ENCODE measurements around the gene MICAL2. TPM values are rescaled to one million over a fixed set of nuclear protein-coding genes. Genes with fewer than 3 reads are reported as not detected.

The MICAL2 gene
- total and polyA plus RNA-seq, 2 of the 8 experiments (the other 6 are each of a cell fraction or from before 2014, with no cell fraction given), result 1.3 to 4.1 TPM

- WGBS, 2 experiments (ENCODE audit: extremely low coverage in 1 of 2, insufficient coverage in 1 of 2, insufficient read length in 1 of 2, insufficient replicate concordance in 2 of 2, low coverage in 1 of 2, low lambda C conversion rate in 2 of 2, missing lambda C conversion rate in 1 of 2), result 61% methylated on average over 7 of the region's 7 CpGs; no CpG with 5 or more reads in 1 of the 2 experiments
- H3K79me1 ChIP-seq (ENCODE audit: low read depth, low read length), result no peaks in the 10 kb centered on the region
- ChIA-PET POLR2A (ENCODE audit: partially characterized antibody) (interaction anchor here (1.0 to 1.4 kb wide), 2 partner anchors 8 to 16 kb away, joined by 3 read pairs; no protein-coding TSS in a partner anchor), CTCF (ENCODE audit: partially characterized antibody) (interaction anchor here (0.6 to 3.6 kb wide), 11 partner anchors 9 to 179 kb away, joined by 3 to 37 read pairs (median 3); no protein-coding TSS in a partner anchor)
- no peak overlapping the region for H3K23ac ChIP-seq (ENCODE audit: insufficient read length)
- TF ChIP-seq TCF12 (IDR thresholded peaks at IDR 0.05; ENCODE audit: low read depth, low read length), result no peak
- TF ChIP-seq HDAC6 (IDR thresholded peaks at IDR 0.05; ENCODE audit: low read depth, low read length), result no peak
- no peak for TF ChIP-seq JUN (IDR thresholded peaks at IDR 0.05; ENCODE audit: low read depth, low read length)
- TF ChIP-seq MAFK (IDR thresholded peaks at IDR 0.05; ENCODE audit: low read depth, low read length), result no peak
- TF ChIP-seq USF2 (IDR thresholded peaks at IDR 0.05; ENCODE audit: low read length), result no peak
- TF ChIP-seq CEBPB (IDR thresholded peaks at IDR 0.05; ENCODE audit: low read depth, low read length), result no peak
- TF ChIP-seq POLR2AphosphoS5 (IDR thresholded peaks at IDR 0.05; ENCODE audit: low read depth, low read length), result no peak
- TF ChIP-seq SUZ12 (IDR thresholded peaks at IDR 0.05; ENCODE audit: low read length), result no peak
- no peak for TF ChIP-seq SAP30 (IDR thresholded peaks at IDR 0.05; ENCODE audit: insufficient read depth, insufficient replicate concordance, low read length)
- no peak for TF ChIP-seq RNF2 (IDR thresholded peaks at IDR 0.05; ENCODE audit: borderline replicate concordance, low read depth, low read length, missing control alignments, poor library complexity, severe bottlenecking)
- peaks cover 3 to 13% (median 9%) of the 10 kb centered on the region in 4 experiments for H3K4me1 ChIP-seq (replicated peaks in 1 of 4; ENCODE audit: control insufficient read depth in 3 of 4, insufficient read depth in 4 of 4, low read length in 3 of 4)
- H3K18ac ChIP-seq (ENCODE audit: extremely low read depth, low read length), result 0 out of 2 replicates have a peak overlapping the region, but pooled peaks have one; percentile 42
- H4K5ac ChIP-seq (ENCODE audit: insufficient read length, low read depth, low read length), result no peak overlapping the region
- H3K56ac ChIP-seq (replicated peaks; ENCODE audit: insufficient read length, low read depth, low read length), result no peak overlapping the region
- H2BK5ac ChIP-seq (ENCODE audit: low read depth, low read length), result 0 out of 2 replicates have a peak overlapping the region, but pooled peaks have one; percentile 35
- H3K36me3 ChIP-seq (ENCODE audit: control insufficient read depth in 2 of 4, insufficient read depth in 4 of 4, low read length in 3 of 4), result no peaks in the 10 kb centered on the region
- no peaks in the 10 kb centered on the region for H4K20me1 ChIP-seq (replicated peaks in 1 of 2; ENCODE audit: control insufficient read depth in 1 of 2, insufficient read depth in 2 of 2, low read length in 2 of 2)
- no peak overlapping the region for H2AK5ac ChIP-seq (ENCODE audit: low read depth, low read length)
- no peaks in the 10 kb centered on the region for H3K9me3 ChIP-seq (ENCODE audit: insufficient read depth in 2 of 2, low read depth in 1 of 2, low read length in 1 of 2)
- FAIRE-seq (no peak), DNase-seq (ENCODE audit: low read depth in 1 of 2, low spot score in 2 of 2) (no peak)
- H3K9ac ChIP-seq (replicated peaks in 1 of 4; ENCODE audit: extremely low read depth in 1 of 4, low read depth in 3 of 4, low read length in 3 of 4), result no peak overlapping the region; a peak in 1 of 7 replicates
- H3K4me3 ChIP-seq (ENCODE audit: extremely low read depth in 1 of 4, insufficient read depth in 2 of 4, low read depth in 3 of 4, low read length in 4 of 4), result no peak overlapping the region
- no peak overlapping the region; the same call in 1 of the 2 replicates for H2BK20ac ChIP-seq (ENCODE audit: low read length)
- no peak overlapping the region for H3K4ac ChIP-seq (replicated peaks; ENCODE audit: insufficient read length, low read depth, low read length)
- no peaks in the 10 kb centered on the region for H3K79me2 ChIP-seq (ENCODE audit: control insufficient read depth in 1 of 2, insufficient read depth in 2 of 2, low read length in 2 of 2)
- H4K8ac ChIP-seq (ENCODE audit: extremely low read depth, insufficient read depth, low read length), result no peak overlapping the region
- H3K27me3 ChIP-seq (replicated peaks in 1 of 4; ENCODE audit: control insufficient read depth in 3 of 4, extremely low read depth in 1 of 4, insufficient read depth in 3 of 4, low read length in 3 of 4), result peaks cover 0 to 3% (median 0%) of the 10 kb centered on the region in 4 experiments; a peak in 2 of 7 replicates
- H4K91ac ChIP-seq (replicated peaks; ENCODE audit: insufficient read length, low read length), result no peak overlapping the region
- H3K23me2 ChIP-seq (ENCODE audit: low read depth, low read length), result no peaks in the 10 kb centered on the region
- no peak overlapping the region for H2AFZ ChIP-seq (ENCODE audit: low read length)
- no peak overlapping the region for H3K14ac ChIP-seq (ENCODE audit: insufficient read length)
- H2BK120ac ChIP-seq (replicated peaks; ENCODE audit: low read depth, low read length), result no peak overlapping the region
- H3K4me2 ChIP-seq (ENCODE audit: insufficient read depth in 1 of 2, low read depth in 2 of 2, low read length in 2 of 2), result peak overlapping the region; percentile 29 to 50; a peak in 3 of 4 replicates
- no peak overlapping the region for H2BK15ac ChIP-seq (ENCODE audit: low read length)
- no peak overlapping the region for H3K27ac ChIP-seq (ENCODE audit: low read depth, low read length)
- H2BK12ac ChIP-seq (ENCODE audit: low read depth, low read length), result peak overlapping the region; percentile 29; the same call in 1 of the 2 replicates
Observed at GRCh38 chr11:12103411-12104225, 6.8 kb upstream of the MICAL2 start.

All from H1 (cell line).